IgD-negative memory B cell (primary cell): ENCODE results near the gene SHH. TPM values are rescaled to one million over a fixed set of nuclear protein-coding genes. Genes with fewer than 3 reads are reported as not detected.
A peak's percentile ranks its signal among the peaks of the same experiment; 100 is the strongest.

Experiments used
- H3K27ac Mint-ChIP-seq, 3 donors: one replicate each; pipeline ENCODE4 v1.8.0; 2020 to 2022; ENCODE audit warnings: mild to moderate bottlenecking in 3 of 3, mixed read lengths in 3 of 3, moderate library complexity in 1 of 3
- H3K27me3 Mint-ChIP-seq: one replicate; pipeline ENCODE4 v1.8.0; 2021; ENCODE audit warnings: mixed read lengths
- H3K36me3 Mint-ChIP-seq: one replicate; pipeline ENCODE4 v1.8.0; 2020; ENCODE audit warnings: mild to moderate bottlenecking, mixed read lengths
- H3K4me1 Mint-ChIP-seq, 3 donors: one replicate each; pipeline ENCODE4 v1.8.0; 2020 to 2022; ENCODE audit warnings: mixed read lengths in 3 of 3, mild to moderate bottlenecking in 1 of 3
- H3K4me3 Mint-ChIP-seq, 4 donors: one replicate each; pipeline ENCODE4 v1.8.0; 2020 to 2022; ENCODE audit warnings: mild to moderate bottlenecking in 4 of 4, mixed read lengths in 4 of 4, moderate library complexity in 3 of 4
- H3K9me3 Mint-ChIP-seq, 3 donors: one replicate each; pipeline ENCODE4 v1.8.0; 2020 to 2021; ENCODE audit warnings: mixed read lengths in 3 of 3, mild to moderate bottlenecking in 1 of 3
- polyA plus RNA-seq: library from polyadenylated mRNA; unstranded; fragments of 300-500 nt; fragmentation: Illumina TruSeq; gene quantifications from one replicate; pipeline ENCODE4 v1.2.3, GENCODE V29; 2021

SHH gene
- polyA plus RNA-seq, 1 donor from 2014 or later, result not detected

GRCh38 chr7:155835446-155836215 lies 23.4 kb upstream of the SHH start:
- Mint-ChIP-seq H3K4me3 (no peak overlapping the region), H3K4me1 (peaks cover 0 to 1% (median 0%) of the 10 kb centered on the region in 3 donors), H3K27me3 (peaks cover 2% of the 10 kb centered on the region), H3K9me3 (no peaks in the 10 kb centered on the region), H3K36me3 (no peaks in the 10 kb centered on the region), H3K27ac (no peak overlapping the region)

GRCh38 chr7:155834486-155835048 lies 22.3 kb upstream of the SHH start:
- H3K36me3 Mint-ChIP-seq, result no peaks in the 10 kb centered on the region
- H3K4me1 Mint-ChIP-seq, result peaks cover 0 to 1% (median 0%) of the 10 kb centered on the region in 3 donors
- H3K27ac Mint-ChIP-seq, result no peak overlapping the region
- H3K4me3 Mint-ChIP-seq, result no peak overlapping the region
- H3K27me3 Mint-ChIP-seq, result peaks cover 5% of the 10 kb centered on the region
- H3K9me3 Mint-ChIP-seq, result no peaks in the 10 kb centered on the region

GRCh38 chr7:155833651-155834050 lies 21.4 kb upstream of the SHH start:
- no peaks in the 10 kb centered on the region for H3K9me3 Mint-ChIP-seq

GRCh38 chr7:155832581-155832981 lies 20.3 kb upstream of the SHH start:
- Mint-ChIP-seq H3K4me1 (peaks cover 0 to 1% (median 0%) of the 10 kb centered on the region in 3 donors), H3K9me3 (no peaks in the 10 kb centered on the region), H3K4me3 (no peak overlapping the region), H3K27ac (no peak overlapping the region), H3K27me3 (peaks cover 5% of the 10 kb centered on the region), H3K36me3 (no peaks in the 10 kb centered on the region)

More at GRCh38 chr7:155833651-155834050, 21.4 kb upstream of the SHH start:
- Mint-ChIP-seq H3K27ac (no peak overlapping the region), H3K36me3 (no peaks in the 10 kb centered on the region), H3K4me3 (no peak overlapping the region), H3K4me1 (peaks cover 0 to 1% (median 0%) of the 10 kb centered on the region in 3 donors), H3K27me3 (peaks cover 5% of the 10 kb centered on the region)

- H3K4me3 Mint-ChIP-seq, result no peak overlapping the region
- H3K27me3 Mint-ChIP-seq, result peaks cover 6% of the 10 kb centered on the region
- H3K4me1 Mint-ChIP-seq, result peaks cover 0 to 1% (median 0%) of the 10 kb centered on the region in 3 donors
- no peak overlapping the region for H3K27ac Mint-ChIP-seq
- no peaks in the 10 kb centered on the region for H3K9me3 Mint-ChIP-seq
- no peaks in the 10 kb centered on the region for H3K36me3 Mint-ChIP-seq
Measured at GRCh38 chr7:155831807-155832524, 19.7 kb upstream of the SHH start.

- peaks cover 6% of the 10 kb centered on the region for H3K27me3 Mint-ChIP-seq
- peaks cover 0 to 1% (median 0%) of the 10 kb centered on the region in 3 donors for H3K4me1 Mint-ChIP-seq
- H3K27ac Mint-ChIP-seq, result no peak overlapping the region
- no peak overlapping the region for H3K4me3 Mint-ChIP-seq
- H3K9me3 Mint-ChIP-seq, result no peaks in the 10 kb centered on the region
- H3K36me3 Mint-ChIP-seq, result no peaks in the 10 kb centered on the region
Measured at GRCh38 chr7:155830961-155831806, 18.9 kb upstream of the SHH start.

- peaks cover 0 to 1% (median 0%) of the 10 kb centered on the region in 3 donors for H3K4me1 Mint-ChIP-seq
- H3K9me3 Mint-ChIP-seq, result no peaks in the 10 kb centered on the region
- H3K27me3 Mint-ChIP-seq, result peaks cover 6% of the 10 kb centered on the region
- H3K36me3 Mint-ChIP-seq, result no peaks in the 10 kb centered on the region
- no peak overlapping the region for H3K4me3 Mint-ChIP-seq
- no peak overlapping the region for H3K27ac Mint-ChIP-seq
Measured at GRCh38 chr7:155829796-155830470, 17.7 kb upstream of the SHH start.

GRCh38 chr7:155825336-155825735 lies 13.1 kb upstream of the SHH start:
- Mint-ChIP-seq H3K27me3 (peaks cover 25% of the 10 kb centered on the region), H3K4me3 (no peak overlapping the region)

GRCh38 chr7:155824227-155824886 lies 12.1 kb upstream of the SHH start:
- H3K27ac Mint-ChIP-seq, result no peak overlapping the region

More at GRCh38 chr7:155825336-155825735, 13.1 kb upstream of the SHH start:
- Mint-ChIP-seq H3K4me1 (peaks cover 0 to 1% (median 0%) of the 10 kb centered on the region in 3 donors), H3K27ac (peak overlapping the region in 1 of 3 donors; percentile 10), H3K36me3 (no peaks in the 10 kb centered on the region), H3K9me3 (no peaks in the 10 kb centered on the region)

GRCh38 chr7:155821851-155822250 lies 9.6 kb upstream of the SHH start:
- Mint-ChIP-seq H3K27me3 (peaks cover 31% of the 10 kb centered on the region), H3K9me3 (peaks cover 0 to 2% (median 0%) of the 10 kb centered on the region in 3 donors), H3K36me3 (peaks cover 2% of the 10 kb centered on the region), H3K4me1 (peaks cover 0 to 1% (median 0%) of the 10 kb centered on the region in 3 donors), H3K27ac (no peak overlapping the region), H3K4me3 (no peak overlapping the region)

More at GRCh38 chr7:155824227-155824886, 12.1 kb upstream of the SHH start:
- Mint-ChIP-seq H3K4me3 (no peak overlapping the region), H3K36me3 (peaks cover 2% of the 10 kb centered on the region), H3K27me3 (peaks cover 26% of the 10 kb centered on the region), H3K4me1 (peaks cover 0 to 1% (median 0%) of the 10 kb centered on the region in 3 donors), H3K9me3 (no peaks in the 10 kb centered on the region)

- peaks cover 2% of the 10 kb centered on the region for H3K36me3 Mint-ChIP-seq
- no peak overlapping the region for H3K4me3 Mint-ChIP-seq
- peaks cover 31% of the 10 kb centered on the region for H3K27me3 Mint-ChIP-seq
- peaks cover 0 to 2% (median 0%) of the 10 kb centered on the region in 3 donors for H3K9me3 Mint-ChIP-seq
- H3K4me1 Mint-ChIP-seq, result peaks cover 0 to 1% (median 0%) of the 10 kb centered on the region in 3 donors
- no peak overlapping the region for H3K27ac Mint-ChIP-seq
Measured at GRCh38 chr7:155820788-155821187, 8.5 kb upstream of the SHH start.

GRCh38 chr7:155820246-155820645 lies 8.0 kb upstream of the SHH start:
- Mint-ChIP-seq H3K27ac (no peak overlapping the region), H3K9me3 (peaks cover 0 to 2% (median 0%) of the 10 kb centered on the region in 3 donors), H3K4me3 (no peak overlapping the region), H3K4me1 (peaks cover 0 to 4% (median 2%) of the 10 kb centered on the region in 3 donors), H3K36me3 (peaks cover 2% of the 10 kb centered on the region), H3K27me3 (peaks cover 35% of the 10 kb centered on the region)

- Mint-ChIP-seq H3K4me1 (peaks cover 0 to 4% (median 2%) of the 10 kb centered on the region in 3 donors), H3K4me3 (no peak overlapping the region), H3K27ac (no peak overlapping the region), H3K36me3 (peaks cover 2% of the 10 kb centered on the region), H3K27me3 (peaks cover 36% of the 10 kb centered on the region), H3K9me3 (peaks cover 0 to 2% (median 0%) of the 10 kb centered on the region in 3 donors)
Measured at GRCh38 chr7:155819186-155819585, 6.9 kb upstream of the SHH start.
